RWPE1 (cell line): ENCODE data around the gene GNE.
A peak's percentile ranks its signal among the peaks of the same experiment; 100 is the strongest.

Experiments
- CTCF ChIA-PET: fragments of 350-600 bp; sonication (Branson Sonifier 250); formaldehyde crosslinking; extraction: SDS; loops from one replicate; lab custom pipeline; 2021; lab: Yijun Ruan, JAX
- POLR2A ChIA-PET: fragments of 400-600 bp; formaldehyde crosslinking; extraction: SDS; loops from one replicate; lab custom pipeline; 2020; ENCODE audit warnings: antibody characterized with exemption; ENCODE audit not compliant: low non-redundant PET; lab: Yijun Ruan, JAX
- DNase-seq: peaks from one replicate; pipeline ENCODE4 v3.0.0; 2012; ENCODE audit warnings: low spot score
- H3K27ac ChIP-seq: fragments of 450-650 bp; 2 replicates; pipeline ENCODE4 v1.5.1; 2017
- TF ChIP-seq, protein P1 (sequence below): fragments of 450-650 bp; conservative IDR thresholded peaks from 2 replicates; pipeline ENCODE4 v1.5.1; 2017; ENCODE audit warnings: low read depth, mild to moderate bottlenecking

GNE gene

DNA sequence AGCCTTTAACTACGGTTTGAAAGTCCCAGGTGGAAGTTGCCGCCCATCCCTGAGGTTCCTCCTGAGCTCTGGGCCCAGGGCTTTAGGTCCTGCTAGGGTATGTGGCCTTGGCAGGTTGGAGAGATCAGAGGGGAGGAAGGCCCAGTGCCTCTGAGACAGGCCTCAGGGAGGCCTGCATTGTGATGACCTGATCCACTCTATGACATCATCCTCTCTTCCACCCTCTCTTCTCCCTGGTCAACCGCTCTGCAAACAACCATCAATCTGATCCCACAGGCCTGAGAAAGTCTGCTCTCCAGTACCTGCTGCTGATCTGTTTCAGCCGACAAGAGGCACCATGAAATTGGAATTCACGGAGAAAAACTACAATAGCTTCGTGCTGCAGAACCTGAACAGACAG is 89.1 kb downstream of the GNE start, which contains the start of gene CCIN:
CCIN (plus strand) TSS at position 223 of the 400 bp plus-strand sequence; CDS start at position 338, 115 bp downstream.
- ChIA-PET POLR2A (no interaction called here), CTCF (interaction anchor here (0.8 to 1.1 kb wide), 2 partner anchors 21 to 29 kb away, joined by 4 to 5 read pairs; no protein-coding TSS in a partner anchor)
- no peak within 1 kb of the TSS for H3K27ac ChIP-seq
- TF ChIP-seq, protein P1, sequence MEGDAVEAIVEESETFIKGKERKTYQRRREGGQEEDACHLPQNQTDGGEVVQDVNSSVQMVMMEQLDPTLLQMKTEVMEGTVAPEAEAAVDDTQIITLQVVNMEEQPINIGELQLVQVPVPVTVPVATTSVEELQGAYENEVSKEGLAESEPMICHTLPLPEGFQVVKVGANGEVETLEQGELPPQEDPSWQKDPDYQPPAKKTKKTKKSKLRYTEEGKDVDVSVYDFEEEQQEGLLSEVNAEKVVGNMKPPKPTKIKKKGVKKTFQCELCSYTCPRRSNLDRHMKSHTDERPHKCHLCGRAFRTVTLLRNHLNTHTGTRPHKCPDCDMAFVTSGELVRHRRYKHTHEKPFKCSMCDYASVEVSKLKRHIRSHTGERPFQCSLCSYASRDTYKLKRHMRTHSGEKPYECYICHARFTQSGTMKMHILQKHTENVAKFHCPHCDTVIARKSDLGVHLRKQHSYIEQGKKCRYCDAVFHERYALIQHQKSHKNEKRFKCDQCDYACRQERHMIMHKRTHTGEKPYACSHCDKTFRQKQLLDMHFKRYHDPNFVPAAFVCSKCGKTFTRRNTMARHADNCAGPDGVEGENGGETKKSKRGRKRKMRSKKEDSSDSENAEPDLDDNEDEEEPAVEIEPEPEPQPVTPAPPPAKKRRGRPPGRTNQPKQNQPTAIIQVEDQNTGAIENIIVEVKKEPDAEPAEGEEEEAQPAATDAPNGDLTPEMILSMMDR: no peak
- no peak for DNase-seq

DNA sequence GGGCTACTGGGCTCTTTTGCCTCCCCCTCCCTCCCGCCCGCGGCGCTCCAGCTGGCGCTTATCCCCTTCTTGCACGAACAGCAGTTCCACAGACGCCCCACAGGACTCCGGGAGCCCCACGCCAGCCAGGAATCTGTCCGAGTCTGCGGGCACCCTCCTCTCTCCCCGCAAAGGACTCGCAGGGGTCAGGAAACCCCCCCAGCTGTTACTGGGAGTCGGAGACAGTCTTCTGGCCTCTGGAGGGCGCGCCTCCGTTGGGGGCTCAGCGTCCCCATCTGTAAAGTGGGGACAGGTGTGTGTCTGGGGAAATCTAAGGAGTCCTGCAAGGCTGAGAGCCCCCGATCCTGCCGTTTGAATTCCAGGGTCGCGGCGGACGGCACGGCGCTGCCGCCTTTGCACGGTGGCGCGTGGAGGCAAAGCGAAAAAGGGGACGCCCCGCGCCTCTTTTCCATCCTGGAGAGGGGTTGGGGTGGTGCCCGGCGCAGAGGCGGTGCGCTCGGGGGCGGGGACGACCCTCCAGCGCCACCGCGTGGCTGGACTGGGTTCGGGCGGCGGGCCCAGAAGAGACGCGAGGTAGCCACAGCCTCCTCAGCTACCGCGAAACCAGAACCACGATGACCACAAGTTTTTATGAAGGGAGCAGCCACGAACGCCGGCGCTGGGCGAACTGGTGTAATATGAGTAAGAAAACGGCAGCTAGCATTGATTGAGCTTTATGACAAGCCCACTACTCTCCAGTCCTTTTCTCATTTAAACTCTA is 91.9 kb downstream of the GNE start:
- TF ChIP-seq, protein P1: peak; percentile 100
- POLR2A ChIA-PET: no interaction called here
- peak; percentile 93 for DNase-seq
- CTCF ChIA-PET: interaction anchor here (0.6 to 1.7 kb wide), 22 partner anchors 8 to 1523 kb away, joined by 3 to 11 read pairs (median 4); partner anchors contain the start of gene GLIPR2
- peak overlapping the region; percentile 7; the same call in 1 of the 2 replicates for H3K27ac ChIP-seq

DNA sequence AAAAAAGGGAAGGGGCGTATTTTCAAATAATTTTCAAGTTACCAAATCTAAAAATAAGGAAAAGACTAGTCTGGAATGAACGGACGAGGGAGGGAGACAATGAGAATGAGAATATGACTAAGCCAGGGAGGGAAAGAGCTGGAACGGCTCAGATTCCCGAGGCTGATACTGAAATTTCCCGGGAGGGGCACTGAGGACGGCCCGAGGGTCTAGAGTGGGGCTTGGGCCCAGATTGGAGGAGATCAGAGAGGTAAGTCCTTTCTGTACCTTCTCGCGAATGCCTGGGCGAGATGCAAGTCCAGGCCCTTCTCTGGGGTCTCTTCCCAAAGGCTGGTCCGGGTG is 92.5 kb downstream of the GNE start:
- peak; percentile 46 for DNase-seq
- ChIA-PET POLR2A (no interaction called here), CTCF (interaction anchor here (0.6 to 1.7 kb wide), 10 partner anchors 17 to 1523 kb away, joined by 3 to 7 read pairs (median 4); partner anchors contain the start of gene GLIPR2)
- H3K27ac ChIP-seq: peak overlapping the region; percentile 7; the same call in 1 of the 2 replicates
- TF ChIP-seq, protein P1: no peak

DNA sequence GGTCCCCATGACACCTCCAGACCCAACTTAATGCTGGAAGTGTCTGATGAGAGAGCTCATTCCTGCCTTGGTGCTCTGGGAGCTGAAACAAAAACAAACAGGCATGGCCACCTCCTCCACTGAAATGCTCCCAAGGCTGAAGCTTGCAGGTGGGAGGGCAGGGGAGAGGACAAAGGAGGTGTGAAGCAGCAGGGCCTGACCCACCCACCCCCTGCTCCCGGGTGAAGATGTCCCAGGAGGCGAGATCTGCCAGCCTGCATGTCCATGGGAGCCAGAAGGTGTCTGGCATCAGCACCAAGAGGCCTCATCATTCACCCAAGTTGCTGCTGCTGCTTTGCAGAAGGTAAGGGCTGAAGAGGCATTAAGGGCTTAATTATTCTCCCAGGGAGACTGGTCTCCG is 93.3 kb downstream of the GNE start:
- no peak for DNase-seq
- TF ChIP-seq, protein P1: no peak
- ChIA-PET CTCF (interaction anchor here (0.6 to 1.3 kb wide), 6 partner anchors 17 to 314 kb away, joined by 3 to 4 read pairs (median 3); no protein-coding TSS in a partner anchor), POLR2A (no interaction called here)
- H3K27ac ChIP-seq: no peak overlapping the region; the same call in 1 of the 2 replicates
